NT2/D1 (cell line): ENCODE results near the gene PLPPR3.

Experiments used
- DNase-seq: peaks from one replicate; pipeline ENCODE4 v3.0.0-alpha.2; 2011; ENCODE audit warnings: low read depth, low spot score
- H3K27me3 ChIP-seq: 2 replicates; pipeline ENCODE4 v1.6.0; 2011; ENCODE audit warnings: mild to moderate bottlenecking; ENCODE audit not compliant: insufficient read length, insufficient read depth
- H3K36me3 ChIP-seq: 2 replicates; pipeline ENCODE4 v1.6.1; 2011; ENCODE audit warnings: mild to moderate bottlenecking, low read length, mixed read lengths; ENCODE audit not compliant: insufficient read depth, insufficient read length
- H3K4me1 ChIP-seq: 2 replicates; pipeline ENCODE4 v1.5.1; 2011; ENCODE audit not compliant: insufficient read depth, insufficient read length
- H3K4me3 ChIP-seq: 2 replicates; pipeline ENCODE4 v1.5.1; 2011; ENCODE audit warnings: low read depth; ENCODE audit not compliant: insufficient read length
- H3K9ac ChIP-seq: 2 replicates; pipeline ENCODE4 v1.6.0; 2011; ENCODE audit warnings: low read depth; ENCODE audit not compliant: insufficient read length
- H3K9me3 ChIP-seq: 2 replicates; pipeline ENCODE4 v1.5.1; 2011; ENCODE audit warnings: mild to moderate bottlenecking, low read length; ENCODE audit not compliant: insufficient read depth
- SUZ12 ChIP-seq: IDR thresholded peaks from 2 replicates; pipeline ENCODE4 v1.6.1; 2011; ENCODE audit not compliant: insufficient read length, insufficient read depth; ENCODE audit errors: extremely low read depth
- YY1 ChIP-seq: IDR thresholded peaks from 2 replicates; pipeline ENCODE4 v1.6.1; 2011; ENCODE audit not compliant: insufficient read length, insufficient read depth
- ZNF274 ChIP-seq: IDR thresholded peaks from 2 replicates; pipeline ENCODE4 v1.6.1; 2011; ENCODE audit warnings: mild to moderate bottlenecking, low read depth, low read length

Gene PLPPR3

DNA sequence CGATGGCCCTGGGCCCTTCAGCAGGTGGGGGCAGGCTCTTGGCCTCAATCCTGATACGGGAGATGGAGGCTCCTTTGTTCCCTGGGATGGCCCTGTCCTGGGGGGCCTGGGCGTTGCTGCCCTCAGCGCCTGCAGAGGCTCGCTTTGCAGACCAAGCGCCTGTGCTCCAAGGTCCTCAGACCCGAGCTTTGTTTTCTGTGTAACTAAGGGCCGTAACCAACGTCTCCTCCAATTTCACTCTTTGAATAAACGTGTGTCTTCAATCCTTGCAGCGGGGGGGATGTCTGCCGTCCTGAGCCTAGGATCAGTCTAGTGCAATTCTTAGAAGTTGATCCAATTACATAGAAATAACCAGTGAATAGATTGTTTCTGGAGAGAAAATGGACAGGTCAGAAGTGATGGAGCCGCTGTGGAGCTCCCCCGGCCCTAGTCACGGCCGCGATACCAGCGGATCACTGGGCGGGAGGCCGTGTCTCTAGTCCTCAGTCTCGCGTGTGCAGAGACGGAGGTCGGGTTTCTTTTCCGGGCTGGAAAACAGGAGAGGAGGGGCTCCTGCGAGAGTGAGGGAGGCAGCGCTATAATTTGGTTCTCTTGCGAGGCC is 19.2 kb downstream of the PLPPR3 start:
- Histone ChIP-seq H3K36me3 (peaks cover 95% of the 10 kb centered on the region), H3K27me3 (no peaks in the 10 kb centered on the region), H3K9me3 (no peaks in the 10 kb centered on the region), H3K4me3 (no peak overlapping the region), H3K9ac (peak overlapping the region; percentile 68), H3K4me1 (peaks cover 44% of the 10 kb centered on the region)
- no peak for DNase-seq
- TF ChIP-seq ZNF274 (no peak), YY1 (no peak), SUZ12 (no peak)

DNA sequence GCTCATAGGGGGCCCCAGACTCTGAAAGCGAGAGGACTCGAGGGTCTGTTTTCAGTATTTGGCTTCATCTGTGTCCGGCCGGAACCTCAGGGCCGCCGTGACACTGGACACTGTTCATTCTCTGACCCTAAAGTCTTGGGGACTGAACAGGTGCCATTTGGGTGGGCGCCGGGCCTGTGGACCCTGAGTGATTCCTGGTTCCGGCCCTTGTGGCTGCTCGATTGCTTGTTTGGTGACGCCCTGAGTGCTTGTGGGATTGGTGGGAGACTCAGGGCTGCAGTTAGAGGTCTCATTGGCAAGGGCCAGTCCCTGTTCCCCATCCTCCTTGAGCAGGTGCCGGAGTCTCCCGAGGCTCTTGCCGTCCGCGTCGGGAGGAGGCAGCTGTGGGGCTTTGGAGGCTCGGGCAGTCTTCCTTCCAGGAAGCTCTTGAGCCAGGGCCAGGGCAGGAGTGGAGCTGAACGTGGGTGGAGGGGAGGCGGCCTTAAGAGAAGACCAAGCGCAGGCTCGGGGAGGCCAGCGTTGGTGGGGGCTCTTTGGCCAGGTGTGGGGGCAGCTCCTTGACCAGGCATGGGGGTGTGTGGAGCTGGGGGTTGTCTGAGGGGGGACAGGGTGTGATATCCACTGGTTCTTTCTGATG is 19.8 kb downstream of the PLPPR3 start:
- Histone ChIP-seq H3K27me3 (no peaks in the 10 kb centered on the region), H3K4me1 (peaks cover 44% of the 10 kb centered on the region), H3K4me3 (no peak overlapping the region), H3K36me3 (peaks cover 89% of the 10 kb centered on the region), H3K9ac (peak overlapping the region; percentile 68), H3K9me3 (no peaks in the 10 kb centered on the region)
- DNase-seq, result no peak
- TF ChIP-seq ZNF274 (no peak), YY1 (no peak), SUZ12 (no peak)

DNA sequence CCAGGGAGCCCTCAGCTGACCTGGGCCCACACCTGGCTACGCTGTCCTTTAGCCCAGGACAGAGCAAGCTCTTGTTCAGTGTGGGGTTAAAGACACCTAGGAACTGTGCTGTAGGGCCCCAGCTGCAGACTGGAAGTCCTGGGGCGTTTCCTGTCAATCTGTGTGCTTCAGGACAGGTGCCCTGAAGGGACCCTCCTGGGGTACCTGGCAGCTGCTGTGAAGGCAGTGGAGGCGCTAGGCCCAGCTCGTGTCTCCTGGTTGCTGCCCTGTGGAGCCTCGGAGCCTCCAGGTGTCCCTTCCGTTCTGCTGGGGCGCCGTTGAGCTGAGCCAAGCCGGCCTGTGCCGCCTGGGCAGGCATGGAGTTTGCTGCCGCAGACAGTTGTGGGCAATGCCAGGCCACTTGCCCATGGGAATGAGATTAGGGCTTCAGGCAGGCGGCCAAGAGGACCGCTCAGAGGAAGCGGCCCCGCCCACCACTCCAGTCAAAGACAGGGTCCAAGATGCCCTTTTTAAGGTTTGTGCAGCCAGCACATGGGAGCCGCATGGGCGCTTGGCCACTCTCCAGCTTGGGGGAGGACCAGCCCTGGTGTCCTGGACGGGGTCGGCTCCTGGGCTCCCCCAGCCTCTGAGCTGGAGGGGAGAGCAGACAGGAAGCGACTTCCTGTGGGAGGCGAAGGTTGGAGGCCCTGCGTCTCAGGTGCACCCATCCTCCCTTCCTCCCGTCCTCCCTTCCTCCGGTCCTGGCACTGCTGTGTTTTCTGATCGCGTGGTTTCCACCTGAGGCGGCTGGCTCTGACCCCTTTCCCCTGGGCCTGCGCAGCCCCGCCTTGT is 20.5 kb downstream of the PLPPR3 start:
- peaks cover 42% of the 10 kb centered on the region for H3K4me1 ChIP-seq
- DNase-seq, result no peak
- peak overlapping the region; percentile 30 for H3K4me3 ChIP-seq
- no peak for TF ChIP-seq SUZ12
- TF ChIP-seq YY1, result no peak
- TF ChIP-seq ZNF274, result no peak
- peaks cover 81% of the 10 kb centered on the region for H3K36me3 ChIP-seq
- H3K27me3 ChIP-seq, result no peaks in the 10 kb centered on the region
- H3K9ac ChIP-seq, result peak overlapping the region; percentile 62
- no peaks in the 10 kb centered on the region for H3K9me3 ChIP-seq

DNA sequence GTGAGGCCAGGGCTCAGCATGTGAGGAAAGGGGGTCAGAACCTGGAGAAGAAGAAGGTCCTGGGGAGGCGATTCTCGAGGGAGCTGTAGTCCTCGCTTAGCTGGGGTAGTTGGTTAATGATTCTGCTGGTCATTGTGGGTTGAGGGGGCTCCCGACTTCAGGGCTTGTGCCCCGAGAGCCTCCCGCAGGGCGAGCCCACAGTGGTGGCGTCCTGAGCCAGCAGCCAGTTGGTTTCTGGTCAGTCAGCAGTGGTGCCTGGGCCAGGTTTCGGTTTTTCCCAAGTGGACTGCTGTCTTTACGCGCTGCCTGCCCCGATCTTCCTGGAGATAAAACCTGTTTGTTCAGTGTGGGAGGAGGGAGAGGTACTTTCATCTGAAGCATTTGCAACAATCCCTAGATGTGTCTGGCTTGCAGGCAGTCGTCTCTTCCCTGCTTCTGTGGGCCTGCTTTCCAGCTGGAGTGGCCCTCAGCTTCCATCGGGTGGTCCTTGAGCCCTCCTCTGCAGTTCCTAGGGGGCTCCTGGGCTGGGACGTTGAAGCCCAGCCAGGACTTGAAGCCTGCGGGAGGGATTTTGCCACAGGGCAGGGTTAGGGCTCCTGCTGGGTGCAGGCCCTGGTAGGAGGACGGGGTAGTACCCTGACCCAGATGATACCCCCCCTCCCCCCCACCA is 21.3 kb downstream of the PLPPR3 start:
- no peaks in the 10 kb centered on the region for H3K27me3 ChIP-seq
- no peak for DNase-seq
- peak overlapping the region; percentile 30 for H3K4me3 ChIP-seq
- H3K9ac ChIP-seq, result peak overlapping the region; percentile 62
- TF ChIP-seq ZNF274 (no peak), YY1 (no peak)
- peaks cover 74% of the 10 kb centered on the region for H3K36me3 ChIP-seq
- no peaks in the 10 kb centered on the region for H3K9me3 ChIP-seq
- peaks cover 46% of the 10 kb centered on the region for H3K4me1 ChIP-seq

DNA sequence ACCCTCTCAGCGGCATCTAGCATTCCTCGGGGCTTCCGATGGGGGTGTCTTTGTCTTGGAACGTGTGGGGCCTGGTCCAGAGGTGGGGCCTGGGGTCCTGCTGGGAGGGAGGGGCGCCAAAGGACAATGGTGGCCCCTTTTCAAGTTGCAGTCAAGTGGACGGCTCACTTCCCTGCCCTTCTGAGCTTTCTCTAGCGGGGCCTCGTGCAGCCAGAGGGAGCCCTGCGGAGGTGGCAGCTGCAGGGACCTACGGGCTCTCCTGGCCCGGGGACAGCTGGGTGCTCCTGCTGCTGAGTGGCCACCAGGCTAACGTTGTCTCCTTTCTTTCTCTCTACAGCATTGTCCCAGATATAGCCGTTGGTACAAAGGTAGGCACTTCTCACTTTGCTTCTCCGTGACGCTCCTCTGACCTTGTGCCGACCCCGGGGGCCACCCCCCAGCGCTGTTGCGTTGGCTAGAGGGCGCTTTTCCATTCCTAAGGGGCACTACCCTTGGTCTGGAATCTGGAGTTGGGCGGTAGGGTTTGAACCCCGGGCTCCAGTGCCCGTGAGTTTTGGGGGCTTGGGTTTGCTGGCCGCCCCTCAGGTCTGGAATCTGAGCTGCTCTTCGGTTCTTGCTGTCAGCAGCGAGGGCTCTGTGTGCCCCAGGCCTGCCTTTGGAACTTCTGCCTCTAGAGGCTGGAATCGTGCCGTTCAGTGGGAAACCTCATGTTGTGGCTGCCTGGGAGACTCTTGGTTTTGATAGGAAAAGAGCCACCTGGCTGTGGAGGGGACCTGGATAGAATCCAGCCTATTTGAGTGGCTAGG is 22.5 kb downstream of the PLPPR3 start:
- DNase-seq, result no peak
- Histone ChIP-seq H3K4me1 (peaks cover 40% of the 10 kb centered on the region), H3K4me3 (peak overlapping the region; percentile 85), H3K9me3 (no peaks in the 10 kb centered on the region), H3K36me3 (peaks cover 62% of the 10 kb centered on the region), H3K9ac (peak overlapping the region; percentile 91), H3K27me3 (no peaks in the 10 kb centered on the region)
- TF ChIP-seq SUZ12, result no peak
- no peak for TF ChIP-seq YY1
- no peak for TF ChIP-seq ZNF274

DNA sequence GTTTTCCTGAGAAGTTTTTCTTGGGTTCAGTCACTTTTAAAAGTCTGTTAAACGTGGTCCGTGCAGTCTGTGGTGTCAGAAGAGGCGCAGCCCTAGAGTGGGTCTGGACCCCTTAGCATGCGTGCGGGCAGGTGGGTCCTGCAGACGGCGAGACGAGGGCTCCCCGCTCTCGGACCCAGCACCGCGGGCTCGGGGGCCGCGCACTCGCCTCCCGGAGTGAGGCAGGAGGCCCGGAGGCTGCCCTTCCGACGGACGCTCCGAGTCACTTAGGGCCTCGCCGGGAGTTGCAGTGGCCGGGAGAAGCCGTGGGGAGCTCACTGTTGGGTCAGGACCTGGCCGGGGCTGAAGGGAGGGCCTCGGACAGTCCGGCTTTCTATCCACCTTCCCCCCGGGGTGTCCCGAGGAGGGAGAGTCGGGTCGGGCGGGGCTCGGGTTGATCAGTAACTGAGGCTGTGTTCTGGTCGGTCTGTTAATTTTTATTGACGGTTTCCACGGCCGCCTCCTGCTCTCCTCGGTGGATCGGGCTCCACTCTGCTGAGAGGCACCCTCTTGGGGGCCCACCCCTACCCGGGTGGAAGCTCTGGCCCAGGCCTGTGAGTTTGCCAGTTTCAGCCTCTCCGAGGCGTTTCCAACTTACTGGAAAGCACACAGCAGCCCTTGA is 23.2 kb downstream of the PLPPR3 start:
- Histone ChIP-seq H3K9ac (peak overlapping the region; percentile 91), H3K4me3 (peak overlapping the region; percentile 85), H3K27me3 (no peaks in the 10 kb centered on the region), H3K4me1 (peaks cover 43% of the 10 kb centered on the region), H3K36me3 (peaks cover 54% of the 10 kb centered on the region), H3K9me3 (no peaks in the 10 kb centered on the region)
- TF ChIP-seq YY1, result no peak
- no peak for TF ChIP-seq SUZ12
- TF ChIP-seq ZNF274, result no peak
- no peak for DNase-seq
